Stomach smooth muscle (tissue), 2 donors: ENCODE measurements around the gene ORMDL3.
A peak's percentile ranks its signal among the peaks of the same experiment; 100 is the strongest.

Source experiments
- H3K27ac ChIP-seq: one replicate; pipeline ENCODE4 v1.7.0; 2013; ENCODE audit warnings: mild to moderate bottlenecking, low read length, inconsistent platforms
- H3K27me3 ChIP-seq, 2 donors: one replicate each; pipeline ENCODE4 v1.7.0; 2013; ENCODE audit warnings: low read length in 2 of 2; ENCODE audit not compliant: insufficient read depth in 2 of 2, control insufficient read depth in 1 of 2
- H3K36me3 ChIP-seq, 2 donors: one replicate each; pipeline ENCODE4 v1.7.0; 2013; ENCODE audit warnings: low read length in 2 of 2; ENCODE audit not compliant: control insufficient read depth in 2 of 2, insufficient read depth in 2 of 2
- H3K4me1 ChIP-seq: one replicate; pipeline ENCODE4 v1.7.0; 2013; ENCODE audit warnings: low read length; ENCODE audit not compliant: control insufficient read depth, insufficient read depth
- H3K4me3 ChIP-seq, 2 donors: one replicate each; pipeline ENCODE4 v1.7.0; 2013; ENCODE audit warnings: low read length in 2 of 2
- H3K9ac ChIP-seq, 2 donors: one replicate each; pipeline ENCODE4 v1.7.0; 2013; ENCODE audit warnings: low read length in 2 of 2, mild to moderate bottlenecking in 1 of 2
- H3K9me3 ChIP-seq, 2 donors: one replicate each; pipeline ENCODE4 v1.7.0; 2013; ENCODE audit warnings: low read length in 2 of 2; ENCODE audit not compliant: control insufficient read depth in 2 of 2
- donor health status: healthy.
- donor health status: Pancreatic carcinoma.

The ORMDL3 gene, protein sequence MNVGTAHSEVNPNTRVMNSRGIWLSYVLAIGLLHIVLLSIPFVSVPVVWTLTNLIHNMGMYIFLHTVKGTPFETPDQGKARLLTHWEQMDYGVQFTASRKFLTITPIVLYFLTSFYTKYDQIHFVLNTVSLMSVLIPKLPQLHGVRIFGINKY

DNA sequence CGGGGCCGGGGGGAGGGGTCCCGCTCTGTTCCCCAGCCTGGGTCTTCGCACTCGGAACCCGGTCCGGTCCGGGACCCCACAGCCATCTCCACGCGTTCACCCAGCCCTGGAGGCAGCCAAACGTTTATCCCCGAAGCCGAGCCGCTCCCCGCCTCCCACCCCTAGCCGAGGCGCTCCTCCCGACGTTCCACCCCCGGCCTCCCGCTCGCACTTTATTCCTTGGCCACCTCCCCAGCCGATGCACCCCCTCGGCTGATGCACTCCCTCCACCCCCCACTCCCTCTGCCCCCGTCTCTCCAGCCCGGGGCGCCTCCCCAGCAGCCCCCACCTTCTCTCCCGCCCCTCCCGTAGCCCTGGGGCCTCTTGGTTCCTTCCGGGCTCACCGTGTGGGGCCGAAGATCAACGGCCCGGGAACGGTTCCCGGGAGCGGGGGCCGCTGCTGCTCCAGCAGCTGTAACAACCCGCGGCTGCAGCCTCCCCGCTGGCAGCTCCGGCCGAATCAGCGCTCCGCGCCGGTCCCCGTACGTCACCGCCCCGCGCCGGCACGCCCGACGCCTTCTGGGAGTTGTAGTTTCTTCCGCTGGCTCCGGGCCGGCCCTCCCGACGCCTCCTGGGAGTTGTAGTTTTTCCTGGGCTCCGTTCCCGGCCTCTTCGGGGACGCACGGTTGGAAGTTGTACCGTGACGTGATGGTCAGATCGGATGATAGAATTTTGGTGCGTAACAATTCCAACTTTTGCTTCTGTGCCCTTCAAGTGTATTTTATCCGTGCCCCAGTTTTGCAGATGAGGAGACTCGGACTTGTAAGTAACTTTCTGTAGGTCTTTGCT is at the start of gene ORMDL3, which contains the start of gene LRRC3C:
Gene ORMDL3, minus strand, starts transcription at position 501 of the 828 bp plus-strand sequence. CDS start 3,398 bp downstream, outside the sequence.
Gene LRRC3C, plus strand, starts transcription at position 632 of the 828 bp plus-strand sequence. CDS start 13,792 bp downstream, outside the sequence.
- H3K36me3 ChIP-seq, result peaks cover 12 to 13% of the 10 kb centered on the region in 2 donors
- H3K9me3 ChIP-seq, result no peaks in the 10 kb centered on the region
- peak within 1 kb of the TSS; percentile 73 to 89 for H3K4me3 ChIP-seq
- H3K9ac ChIP-seq, result peak within 1 kb of the TSS; percentile 94 to 99
- no peaks in the 10 kb centered on the region for H3K27me3 ChIP-seq
- H3K4me1 ChIP-seq, result peaks cover 43% of the 10 kb centered on the region
- H3K27ac ChIP-seq, result peak within 1 kb of the TSS; percentile 96

DNA sequence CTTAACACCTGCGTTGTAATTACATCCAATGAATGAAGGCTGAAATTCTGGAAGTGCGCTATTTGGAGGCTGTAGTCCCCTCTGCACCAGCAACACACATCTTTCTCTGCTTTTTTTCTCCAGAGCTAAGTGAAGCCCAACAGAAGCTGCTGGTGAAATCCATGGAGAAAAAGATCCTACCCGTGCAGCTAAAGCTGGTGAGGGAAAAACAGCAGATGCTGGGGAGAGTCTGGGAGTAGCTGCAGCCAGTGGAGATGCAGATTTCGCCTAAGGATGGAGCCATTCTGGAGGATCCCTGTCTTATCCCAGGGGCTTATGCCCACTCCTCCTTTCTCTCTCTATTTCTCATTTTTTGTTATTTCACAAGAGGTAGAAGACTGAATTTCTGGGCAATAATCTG is 48.4 kb upstream of the ORMDL3 start:
- no peaks in the 10 kb centered on the region for H3K9me3 ChIP-seq
- peaks cover 4 to 7% of the 10 kb centered on the region in 2 donors for H3K27me3 ChIP-seq
- H3K27ac ChIP-seq, result no peak overlapping the region
- no peak overlapping the region for H3K9ac ChIP-seq
- H3K4me1 ChIP-seq, result peaks cover 4% of the 10 kb centered on the region
- no peaks in the 10 kb centered on the region for H3K36me3 ChIP-seq
- H3K4me3 ChIP-seq, result no peak overlapping the region

DNA sequence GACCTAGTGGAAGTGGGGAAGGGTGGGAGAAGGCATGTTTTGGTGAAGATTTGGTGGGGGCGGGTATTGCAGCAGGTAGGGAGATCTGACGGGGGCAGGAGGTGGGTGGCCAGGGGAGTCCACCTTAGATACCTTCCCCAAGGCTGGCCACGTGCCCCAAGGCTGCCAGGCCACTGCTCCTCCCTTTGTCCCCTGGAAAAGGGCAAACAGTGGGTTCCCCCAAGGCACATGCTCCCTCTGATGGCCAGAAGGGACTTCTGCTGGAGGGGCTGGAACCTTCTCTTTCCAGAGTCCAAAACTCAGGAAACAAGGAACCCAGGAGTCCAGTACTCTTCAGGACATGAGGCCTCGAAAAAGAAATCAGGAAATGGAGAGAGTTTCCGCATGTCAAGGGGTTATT is 47.0 kb upstream of the ORMDL3 start:
- Histone ChIP-seq H3K4me3 (no peak overlapping the region), H3K36me3 (no peaks in the 10 kb centered on the region), H3K9me3 (no peaks in the 10 kb centered on the region), H3K27me3 (peaks cover 6 to 10% of the 10 kb centered on the region in 2 donors), H3K27ac (no peak overlapping the region), H3K4me1 (no peaks in the 10 kb centered on the region), H3K9ac (no peak overlapping the region)

DNA sequence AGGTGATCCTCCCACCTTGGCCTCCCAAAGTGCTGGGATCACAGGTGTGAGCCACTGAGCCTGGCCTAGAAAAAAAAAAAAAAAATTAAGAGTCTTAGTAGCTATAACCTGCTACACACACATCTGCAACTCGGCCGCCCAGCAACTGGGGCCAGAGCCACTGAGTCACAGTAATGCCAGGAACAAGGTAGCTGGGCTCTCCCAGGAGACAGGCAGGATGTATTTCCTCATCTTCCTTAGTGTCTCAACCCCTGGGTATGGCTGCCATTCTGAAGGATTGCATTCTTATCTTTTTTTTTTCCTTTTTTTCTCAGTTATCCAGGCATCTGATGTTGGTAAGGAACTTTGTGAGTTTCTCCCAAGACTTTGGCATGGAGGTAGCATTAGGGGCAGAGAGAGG is 46.1 kb upstream of the ORMDL3 start:
- Histone ChIP-seq H3K36me3 (no peaks in the 10 kb centered on the region), H3K27ac (no peak overlapping the region), H3K27me3 (peaks cover 6 to 10% of the 10 kb centered on the region in 2 donors), H3K9me3 (no peaks in the 10 kb centered on the region), H3K9ac (no peak overlapping the region), H3K4me1 (no peaks in the 10 kb centered on the region), H3K4me3 (no peak overlapping the region)

DNA sequence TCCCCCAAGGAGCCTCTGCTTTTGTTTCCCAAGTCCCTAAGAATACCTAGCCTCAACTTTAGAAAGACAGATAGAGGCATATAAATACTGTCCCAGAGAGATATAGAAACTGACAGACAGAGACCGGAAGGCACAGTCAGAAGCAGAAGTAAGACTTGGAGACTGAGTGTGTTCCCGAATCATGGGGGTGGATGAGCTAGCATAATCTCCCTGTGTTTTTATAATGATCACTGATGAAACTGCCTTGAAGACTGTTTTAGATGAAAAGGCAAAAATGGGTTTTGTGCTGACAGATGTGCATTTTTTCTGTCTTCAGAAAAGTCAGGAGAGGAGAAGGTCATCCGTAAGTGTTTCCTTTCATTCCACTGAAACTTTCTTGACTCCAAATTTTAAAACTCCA is 44.9 kb upstream of the ORMDL3 start:
- H3K27ac ChIP-seq, result no peak overlapping the region

DNA sequence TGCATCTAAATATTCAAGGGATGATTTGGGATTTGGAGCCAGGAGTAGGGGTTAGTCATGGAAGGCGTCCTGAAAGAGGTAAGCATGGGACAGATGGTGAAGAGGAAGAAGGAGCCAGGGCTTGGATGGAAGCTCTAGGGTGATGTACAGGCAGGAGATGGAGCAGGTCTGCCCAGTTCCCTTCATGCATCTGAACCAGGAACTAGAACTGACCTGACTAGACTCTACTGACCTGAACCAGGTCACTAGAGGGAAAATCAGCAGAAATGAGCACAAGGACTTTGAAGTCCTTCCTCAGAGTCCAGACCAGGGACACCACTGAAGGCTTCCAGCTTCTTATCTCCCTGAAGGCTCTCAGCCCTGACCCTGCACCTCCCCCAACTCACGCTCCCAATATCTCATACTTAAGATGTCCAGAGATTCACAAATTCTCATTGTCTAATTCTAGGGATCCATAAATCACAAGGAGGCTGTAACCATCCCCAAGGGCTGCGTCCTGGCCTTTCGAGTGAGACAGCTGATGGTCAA is 43.7 kb upstream of the ORMDL3 start:
- Histone ChIP-seq H3K27me3 (peaks cover 2 to 6% of the 10 kb centered on the region in 2 donors), H3K4me1 (no peaks in the 10 kb centered on the region), H3K9me3 (no peaks in the 10 kb centered on the region), H3K9ac (no peak overlapping the region), H3K27ac (no peak overlapping the region), H3K36me3 (no peaks in the 10 kb centered on the region), H3K4me3 (no peak overlapping the region)

More for the DNA sequence above, 44.9 kb upstream of the ORMDL3 start:
- Histone ChIP-seq H3K4me1 (no peaks in the 10 kb centered on the region), H3K9me3 (no peaks in the 10 kb centered on the region), H3K4me3 (no peak overlapping the region), H3K36me3 (no peaks in the 10 kb centered on the region), H3K27me3 (peaks cover 6 to 10% of the 10 kb centered on the region in 2 donors), H3K9ac (no peak overlapping the region)

DNA sequence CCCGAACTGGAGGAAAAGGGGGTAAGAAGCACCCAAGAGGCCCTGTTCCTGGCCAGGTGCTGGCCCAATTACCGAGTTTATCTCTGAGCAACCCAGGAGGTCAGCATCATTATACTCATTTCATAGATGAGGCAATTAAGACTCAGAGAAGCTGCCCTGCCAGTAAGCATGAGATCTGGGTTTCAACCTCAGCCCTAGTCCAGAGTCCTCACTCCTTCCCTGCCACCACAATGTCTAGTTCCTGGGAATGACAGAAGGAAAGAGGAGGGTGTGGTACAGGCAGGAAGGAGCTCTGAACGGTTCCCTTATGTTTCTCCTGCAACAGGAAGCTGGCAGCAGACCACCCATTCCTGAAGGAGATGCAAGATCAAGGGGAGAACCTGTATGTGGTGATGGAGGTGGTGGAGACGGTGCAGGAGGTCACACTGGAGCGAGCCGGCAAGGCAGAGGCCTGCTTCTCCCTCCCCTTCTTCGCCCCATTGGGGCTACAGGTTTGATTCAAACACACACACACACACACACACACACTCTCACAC is 42.8 kb upstream of the ORMDL3 start:
- Histone ChIP-seq H3K9me3 (no peaks in the 10 kb centered on the region), H3K4me3 (no peak overlapping the region), H3K9ac (no peak overlapping the region), H3K4me1 (no peaks in the 10 kb centered on the region), H3K36me3 (no peaks in the 10 kb centered on the region), H3K27me3 (peaks cover 2 to 6% of the 10 kb centered on the region in 2 donors), H3K27ac (no peak overlapping the region)

DNA sequence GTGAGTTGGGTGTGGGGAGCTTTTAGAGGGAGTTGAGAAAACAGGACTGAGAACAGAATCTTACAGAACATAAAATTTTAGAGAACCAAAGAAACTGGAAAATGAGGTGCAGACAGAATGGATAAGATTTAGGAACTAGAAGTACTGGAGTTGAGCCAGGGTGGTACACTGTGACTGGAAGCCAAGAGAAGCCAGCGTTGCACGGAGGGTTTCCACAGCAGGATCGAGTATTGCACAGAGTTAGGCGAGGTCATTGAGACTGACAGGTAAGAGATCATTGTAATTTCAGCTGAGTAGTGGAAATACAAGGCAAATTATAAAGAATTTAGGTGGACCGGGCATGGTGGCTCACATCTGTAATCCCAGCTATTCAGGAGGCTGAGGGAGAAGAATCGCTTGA is 42.0 kb upstream of the ORMDL3 start:
- no peaks in the 10 kb centered on the region for H3K4me1 ChIP-seq
- peaks cover 2 to 4% of the 10 kb centered on the region in 2 donors for H3K27me3 ChIP-seq
- no peak overlapping the region for H3K27ac ChIP-seq
- H3K36me3 ChIP-seq, result no peaks in the 10 kb centered on the region
- no peaks in the 10 kb centered on the region for H3K9me3 ChIP-seq
- H3K9ac ChIP-seq, result no peak overlapping the region
- no peak overlapping the region for H3K4me3 ChIP-seq

DNA sequence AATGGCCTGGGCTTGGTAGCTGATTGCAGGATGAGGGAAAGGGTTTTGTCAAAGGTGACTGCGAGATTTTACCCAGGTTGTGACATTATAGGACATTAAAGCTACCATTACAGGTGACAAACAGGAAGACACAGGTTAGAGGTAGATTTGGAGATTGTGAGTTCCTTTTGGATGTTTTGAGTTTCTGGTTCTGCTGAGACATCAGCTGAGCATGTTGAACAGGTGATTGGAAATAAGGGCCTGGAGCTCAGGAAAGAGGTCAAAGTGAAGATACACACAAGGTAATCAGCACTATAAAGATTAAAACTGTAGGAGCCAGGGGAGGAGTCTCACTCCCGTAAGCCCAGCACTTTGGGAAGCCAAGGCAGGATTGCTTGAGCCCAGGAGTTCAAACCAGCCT is 41.4 kb upstream of the ORMDL3 start:
- H3K9me3 ChIP-seq, result no peaks in the 10 kb centered on the region
- H3K27me3 ChIP-seq, result peaks cover 2 to 5% of the 10 kb centered on the region in 2 donors
- no peaks in the 10 kb centered on the region for H3K4me1 ChIP-seq
- H3K9ac ChIP-seq, result no peak overlapping the region
- H3K27ac ChIP-seq, result no peak overlapping the region
- H3K4me3 ChIP-seq, result no peak overlapping the region
- no peaks in the 10 kb centered on the region for H3K36me3 ChIP-seq

DNA sequence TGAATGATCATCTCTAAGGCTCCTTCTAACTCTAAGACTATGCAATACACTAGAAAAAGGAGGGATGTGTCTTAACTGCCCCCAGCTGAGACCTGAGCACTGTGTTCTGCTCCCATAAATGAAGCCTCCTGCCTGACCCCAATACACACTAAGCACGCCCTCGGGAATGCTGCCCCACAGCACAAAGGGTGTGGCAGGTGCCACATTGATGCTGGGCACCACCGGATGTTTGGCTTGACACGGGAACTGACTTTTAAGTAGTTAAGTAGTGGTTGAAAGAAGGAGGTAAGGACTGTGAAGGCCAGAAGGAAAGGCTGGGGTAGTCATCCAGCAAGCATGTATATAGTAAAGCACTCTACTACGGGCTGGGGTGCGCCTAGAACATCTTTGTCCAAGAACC is 39.4 kb upstream of the ORMDL3 start:
- no peaks in the 10 kb centered on the region for H3K9me3 ChIP-seq
- H3K27ac ChIP-seq, result no peak overlapping the region
- no peak overlapping the region for H3K4me3 ChIP-seq
- no peaks in the 10 kb centered on the region for H3K4me1 ChIP-seq
- H3K27me3 ChIP-seq, result peaks cover 2 to 6% of the 10 kb centered on the region in 2 donors
- no peak overlapping the region for H3K9ac ChIP-seq
- no peaks in the 10 kb centered on the region for H3K36me3 ChIP-seq
